ENCODE measurements around the gene HSFX2.
"Not testable (repeated sequence)": the region's sequence is repeated elsewhere in the genome, so short reads cannot be mapped to it uniquely, and the experiment has no call there.

HSFX2 gene, protein sequence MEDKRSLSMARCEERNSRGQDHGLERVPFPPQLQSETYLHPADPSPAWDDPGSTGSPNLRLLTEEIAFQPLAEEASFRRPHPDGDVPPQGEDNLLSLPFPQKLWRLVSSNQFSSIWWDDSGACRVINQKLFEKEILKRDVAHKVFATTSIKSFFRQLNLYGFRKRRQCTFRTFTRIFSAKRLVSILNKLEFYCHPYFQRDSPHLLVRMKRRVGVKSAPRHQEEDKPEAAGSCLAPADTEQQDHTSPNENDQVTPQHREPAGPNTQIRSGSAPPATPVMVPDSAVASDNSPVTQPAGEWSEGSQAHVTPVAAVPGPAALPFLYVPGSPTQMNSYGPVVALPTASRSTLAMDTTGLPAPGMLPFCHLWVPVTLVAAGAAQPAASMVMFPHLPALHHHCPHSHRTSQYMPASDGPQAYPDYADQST

DNA sequence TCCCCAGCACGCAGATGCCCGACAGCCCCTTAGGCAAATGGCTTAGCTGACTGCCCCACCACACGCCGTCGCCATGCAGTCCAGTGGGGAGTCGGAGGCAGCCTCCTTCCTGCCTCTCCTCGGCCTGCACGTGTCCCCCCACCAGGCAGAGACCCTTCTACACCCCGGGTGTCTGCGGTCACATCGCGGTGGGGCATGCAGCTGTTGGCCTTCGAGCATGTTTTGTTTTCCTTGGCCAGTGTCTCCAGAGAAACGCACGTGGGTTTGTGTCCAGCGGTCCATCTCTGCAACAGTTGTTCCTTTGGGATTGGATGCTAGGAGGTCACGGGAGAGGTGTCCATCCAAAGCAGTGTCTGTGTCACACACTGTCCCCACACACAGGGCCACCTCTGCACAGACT, at the start of gene HSFX2:
TSS of gene HSFX2 (minus strand) at position 101 of the 400 bp plus-strand sequence. CDS start 614 bp downstream, outside the sequence.
- DNase-seq: not testable (repeated sequence)

GRCh38 chrX:149643496-149643895, 48.4 kb upstream of the HSFX2 start:
- no peak for DNase-seq

DNA sequence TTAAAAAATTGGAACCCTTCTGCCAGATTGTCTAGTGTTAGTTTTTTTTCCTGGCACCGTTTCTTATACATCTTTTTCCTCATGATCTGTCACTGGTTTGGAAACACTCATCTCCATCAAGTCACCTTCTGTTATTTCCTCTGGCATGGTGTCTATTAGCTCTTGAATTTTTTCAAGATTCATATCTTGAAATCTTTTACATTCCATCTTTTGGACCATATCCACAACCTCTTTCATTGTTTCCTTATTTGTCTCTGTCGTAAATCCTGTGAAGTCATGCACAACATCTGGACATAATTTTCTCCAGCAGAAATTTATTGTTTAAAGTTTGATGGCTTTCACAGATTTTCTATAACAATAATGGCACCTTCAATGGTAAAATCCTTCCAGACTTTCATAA, 46.7 kb upstream of the HSFX2 start:
- no peak for DNase-seq

DNA sequence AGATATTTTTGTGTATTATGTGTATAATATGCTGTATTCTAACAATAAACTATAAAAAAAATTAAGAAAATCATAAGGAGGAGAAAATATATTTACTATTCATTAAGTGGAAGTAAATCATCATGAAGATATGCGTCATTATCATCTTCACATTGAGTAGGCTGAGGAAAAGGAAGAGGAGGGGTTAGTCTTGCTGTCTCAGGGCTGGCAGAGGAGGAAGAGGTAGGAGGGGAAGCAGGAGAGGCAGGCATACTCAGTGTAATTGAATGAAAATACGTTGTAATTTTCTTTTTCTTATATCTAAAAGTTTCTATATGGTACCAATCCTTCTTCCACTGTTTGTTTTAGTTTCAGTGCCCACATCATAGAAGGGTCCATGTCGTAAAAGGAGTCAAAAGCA, 46.3 kb upstream of the HSFX2 start:
- DNase-seq: no peak

GRCh38 chrX:149639568-149639967, 44.5 kb upstream of the HSFX2 start:
- no peak for DNase-seq

GRCh38 chrX:149638860-149639259, 43.7 kb upstream of the HSFX2 start:
- DNase-seq: no peak

DNA sequence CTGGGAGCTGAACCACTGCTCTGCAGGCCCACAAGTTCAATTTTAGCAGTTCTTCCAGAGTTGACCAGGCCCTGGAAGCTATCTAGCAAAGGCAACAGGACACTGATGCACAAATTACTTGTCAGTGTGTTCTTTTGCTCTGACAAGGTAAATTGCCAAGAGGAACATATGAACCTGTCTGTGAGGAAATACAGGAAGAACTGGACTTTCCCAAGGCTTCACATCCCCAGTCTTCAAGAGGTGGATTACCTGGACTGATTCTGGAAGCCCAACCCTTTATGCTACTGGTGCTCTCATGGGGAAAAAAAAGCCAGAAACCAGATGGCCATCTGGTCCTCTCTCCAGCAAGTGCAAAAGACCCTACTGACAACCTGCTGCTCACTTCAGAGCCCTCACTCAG, 38.4 kb upstream of the HSFX2 start:
- DNase-seq: no peak

GRCh38 chrX:149631234-149632165, 36.4 kb upstream of the HSFX2 start, which contains the start of gene TMEM185A:
Gene TMEM185A (minus strand): TSS chrX:149631792. CDS start chrX:149631580, 212 bp downstream.
- DNase-seq: peak; percentile 37

DNA sequence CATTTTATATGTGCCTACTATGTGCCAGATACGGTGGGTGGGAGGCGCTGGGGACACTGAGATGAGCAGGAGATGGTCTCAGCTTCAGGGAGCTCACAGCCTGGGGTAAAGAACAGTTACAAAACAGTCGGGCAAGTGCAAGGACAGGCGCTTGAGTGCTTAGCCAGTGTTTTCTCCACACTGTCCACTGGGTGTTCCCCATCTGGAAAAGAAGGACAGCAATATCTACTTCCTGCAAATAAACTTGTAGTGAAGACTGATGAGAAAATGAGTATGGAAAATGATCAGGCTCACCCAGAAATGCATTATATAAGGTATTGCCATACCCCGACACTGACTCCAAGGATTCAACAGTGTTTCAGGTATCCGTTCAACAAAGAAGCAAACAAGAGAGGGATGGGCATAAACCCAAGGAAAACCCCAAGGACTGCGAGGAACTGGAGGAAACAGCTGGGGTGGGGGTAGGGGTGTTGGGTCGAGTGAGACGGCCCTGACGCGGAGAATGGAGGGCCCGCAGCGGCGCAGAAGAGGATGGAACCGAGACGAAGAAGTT, 35.6 kb upstream of the HSFX2 start:
- no peak for DNase-seq

DNA sequence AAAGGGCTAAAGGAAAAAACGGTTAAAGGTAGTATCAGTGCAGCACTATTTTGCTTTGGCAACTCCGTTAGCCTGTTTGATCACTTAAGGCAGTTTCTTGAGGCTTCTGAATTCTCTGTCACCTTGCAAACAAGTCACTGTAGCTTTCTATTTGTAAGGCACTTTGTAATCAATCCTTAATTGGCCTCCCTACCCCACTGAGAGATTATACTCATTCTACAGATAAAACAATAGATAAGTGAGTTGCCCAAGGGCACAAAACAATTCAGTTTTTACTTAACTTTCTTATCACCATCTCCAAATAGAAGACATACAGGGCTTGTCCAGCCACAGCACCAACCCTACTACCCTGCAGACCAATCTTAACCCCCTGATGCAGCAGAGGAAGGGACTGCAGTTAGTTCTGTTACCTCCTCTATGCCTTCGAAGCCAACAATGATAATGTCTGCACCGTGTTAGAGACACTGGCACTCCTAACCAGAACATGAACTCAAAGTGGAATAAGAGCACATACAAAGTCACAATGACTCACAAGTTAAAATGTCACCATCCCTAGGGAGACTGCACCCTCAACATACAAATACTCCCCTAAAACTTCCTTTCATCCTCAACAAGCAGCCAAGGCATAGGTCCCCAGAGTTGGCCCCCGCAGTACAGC, 34.7 kb upstream of the HSFX2 start:
- DNase-seq: no peak

DNA sequence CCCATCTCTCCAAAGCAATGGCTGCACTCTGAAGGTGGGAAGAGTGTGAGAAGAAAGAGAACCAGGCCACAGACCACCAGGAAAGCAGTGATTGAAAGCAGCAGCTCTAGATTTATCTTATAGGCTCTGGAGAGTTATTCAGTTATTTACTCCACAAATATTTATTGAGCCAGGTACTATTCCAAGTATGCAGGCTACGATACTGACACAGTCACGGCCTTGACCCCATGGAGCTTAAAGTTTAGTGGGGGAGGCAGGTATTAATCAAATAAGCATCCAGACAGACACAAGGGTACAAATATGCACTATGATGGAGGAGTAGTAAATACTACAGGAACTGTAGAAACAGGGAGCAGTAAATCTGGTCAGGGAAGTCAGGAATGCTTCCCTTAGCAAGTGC, 33.7 kb upstream of the HSFX2 start:
- no peak for DNase-seq

GRCh38 chrX:149628280-149628679, 33.2 kb upstream of the HSFX2 start:
- DNase-seq: no peak

DNA sequence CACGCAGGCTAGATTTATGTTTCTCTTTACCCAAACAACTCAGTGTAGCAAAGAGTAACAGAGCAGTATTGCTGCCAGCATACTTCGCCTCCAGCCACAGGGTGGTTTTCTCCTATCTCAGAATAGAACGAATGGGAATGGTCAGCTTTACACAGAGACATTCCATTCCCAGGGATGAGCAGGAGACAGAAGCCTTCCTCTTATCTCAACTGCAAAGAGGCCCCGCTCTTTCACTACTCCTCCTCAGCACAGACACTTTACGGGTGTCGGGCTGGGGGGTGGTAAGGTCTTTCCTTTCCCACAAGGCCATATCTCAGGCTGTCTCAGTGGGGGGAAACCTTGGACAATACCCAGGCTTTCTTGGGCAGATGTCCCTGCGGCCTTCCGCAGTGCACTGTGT, 31.7 kb upstream of the HSFX2 start:
- not testable (repeated sequence) for DNase-seq

DNA sequence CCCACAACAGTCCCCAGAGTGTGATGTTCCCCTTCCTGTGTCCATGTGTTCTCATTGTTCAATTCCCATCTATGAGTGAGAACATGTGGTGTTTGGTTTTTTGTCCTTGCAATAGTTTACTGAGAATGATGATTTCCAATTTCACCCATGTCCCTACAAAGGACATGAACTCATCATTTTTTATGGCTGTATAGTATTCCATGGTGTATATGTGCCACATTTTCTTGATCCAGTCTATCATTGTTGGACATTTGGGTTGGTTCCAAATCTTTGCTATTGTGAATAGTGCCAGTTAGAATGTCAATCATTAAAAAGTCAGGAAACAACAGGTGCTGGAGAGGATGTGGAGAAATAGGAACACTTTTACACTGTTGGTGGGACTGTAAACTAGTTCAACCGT, 24.5 kb upstream of the HSFX2 start:
- not testable (repeated sequence) for DNase-seq

DNA sequence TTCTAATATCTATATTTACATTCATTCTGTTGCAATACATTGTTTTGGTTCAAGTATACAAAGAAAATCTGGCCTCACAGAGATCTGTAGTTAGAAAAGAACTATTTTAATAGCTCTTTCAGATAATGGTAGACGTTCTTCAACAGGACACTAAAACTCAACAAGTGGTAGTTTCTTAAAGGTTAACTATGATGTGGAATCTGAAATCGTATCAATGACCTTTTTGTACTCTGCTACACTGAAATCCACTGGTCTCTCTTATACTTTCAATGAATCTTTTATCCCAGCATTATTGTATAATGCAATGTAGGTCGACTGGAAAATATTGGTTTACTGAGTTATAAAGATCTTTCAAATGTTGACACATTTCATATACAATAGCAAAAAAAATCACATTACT, 23.8 kb upstream of the HSFX2 start:
- DNase-seq: no peak

GRCh38 chrX:149611623-149612175, 16.6 kb upstream of the HSFX2 start:
- DNase-seq: no peak

DNA sequence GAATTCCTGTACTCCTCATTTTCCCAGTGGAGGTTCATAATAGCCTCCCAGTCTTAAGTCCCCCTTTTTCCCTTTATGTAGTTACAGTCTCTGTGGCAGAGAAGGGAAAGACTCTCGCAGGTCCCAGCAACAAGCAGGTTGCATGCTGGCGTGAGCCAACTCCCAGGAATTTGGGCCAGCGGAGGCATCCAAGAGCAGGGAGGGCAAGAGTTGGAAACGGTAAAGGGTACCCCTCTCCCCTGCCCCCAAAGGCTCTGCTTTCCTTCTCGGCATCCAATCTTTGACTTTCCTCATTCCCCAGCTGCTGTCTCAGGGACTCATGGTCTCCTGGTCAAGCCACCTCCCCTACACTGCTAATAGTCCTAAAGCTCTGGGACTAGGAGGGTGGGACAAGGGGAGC, 15.4 kb upstream of the HSFX2 start:
- DNase-seq: no peak

GRCh38 chrX:149607699-149608098, 12.6 kb upstream of the HSFX2 start:
- DNase-seq: no peak

DNA sequence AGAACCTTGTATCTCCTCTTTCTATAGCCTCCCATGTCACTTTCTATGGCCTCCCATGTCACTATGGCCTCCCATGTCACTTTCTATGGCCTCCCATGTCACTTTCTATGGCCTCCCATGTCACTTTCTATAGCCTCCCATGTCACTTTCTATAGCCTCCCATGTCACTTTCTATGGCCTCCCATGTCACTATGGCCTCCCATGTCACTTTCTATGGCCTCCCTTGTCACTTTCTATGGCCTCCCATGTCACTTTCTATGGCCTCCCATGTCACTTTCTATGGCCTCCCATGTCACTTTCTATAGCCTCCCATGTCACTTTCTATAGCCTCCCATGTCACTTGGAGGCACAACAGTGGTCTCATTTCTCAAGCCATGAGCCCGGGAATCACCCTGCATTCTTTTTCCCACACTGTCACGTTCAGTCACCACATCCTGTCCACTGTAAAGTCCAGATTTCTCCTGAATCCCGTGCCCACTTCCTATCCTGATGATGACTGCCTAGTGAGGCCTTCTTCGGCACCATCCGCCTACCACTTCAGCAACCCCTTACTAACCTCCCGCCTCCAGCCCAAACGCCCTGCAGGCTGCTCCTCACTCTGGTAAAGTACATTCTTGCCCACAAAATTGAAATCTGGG, 10.3 kb upstream of the HSFX2 start:
- DNase-seq: not testable (repeated sequence)

DNA sequence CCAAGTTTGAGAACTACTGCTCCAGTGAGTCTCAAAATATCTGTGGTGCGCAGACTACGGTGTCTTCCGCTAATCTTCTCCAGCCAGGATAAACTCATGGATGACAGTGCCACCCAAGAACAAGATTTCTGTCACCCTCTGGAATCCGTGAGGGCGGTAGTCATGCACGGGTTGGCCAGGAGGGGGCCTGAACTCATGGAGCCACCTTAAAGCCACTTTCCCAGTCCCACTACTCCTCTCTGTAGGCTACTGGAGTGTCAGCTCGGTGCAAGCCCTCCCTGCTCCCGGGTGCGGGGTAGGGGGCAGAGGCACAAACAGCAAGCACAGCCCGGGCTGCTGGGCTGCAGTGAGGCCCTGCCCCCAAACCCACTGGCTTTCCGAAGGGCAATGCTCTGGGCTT, 3.5 kb upstream of the HSFX2 start:
- not testable (repeated sequence) for DNase-seq

GRCh38 chrX:149595943-149596342, 829 bp upstream of the HSFX2 start:
- DNase-seq: not testable (repeated sequence)

- DNase-seq: not testable (repeated sequence)
Measured at GRCh38 chrX:149590993-149591392, 4.1 kb downstream of the HSFX2 start.

Data from NCI-H774 (cell line).